ENCODE results near the gene MCM5.
"Not testable (repeated sequence)": the region's sequence is repeated elsewhere in the genome, so short reads cannot be mapped to it uniquely, and the experiment has no call there.

The MCM5 gene

GRCh38 chr22:35399678-35400500, at the start of gene MCM5:
MCM5 (plus strand) TSS chr22:35400140; CDS start chr22:35400439, 299 bp downstream.
- peak; percentile 96 for DNase-seq

GRCh38 chr22:35350539-35351503, 49.1 kb upstream of the MCM5 start:
- peak; percentile 84 for DNase-seq

GRCh38 chr22:35352214-35353111, 47.5 kb upstream of the MCM5 start:
- DNase-seq, result peak; percentile 18

- DNase-seq, result no peak
Observed at GRCh38 chr22:35353318-35353717, 46.6 kb upstream of the MCM5 start.

GRCh38 chr22:35354068-35354467, 45.9 kb upstream of the MCM5 start:
- DNase-seq, result no peak

- no peak for DNase-seq
Observed at GRCh38 chr22:35357883-35358621, 41.9 kb upstream of the MCM5 start.

GRCh38 chr22:35359380-35360065, 40.4 kb upstream of the MCM5 start:
- no peak for DNase-seq

GRCh38 chr22:35361001-35361558, 38.9 kb upstream of the MCM5 start:
- DNase-seq, result no peak

- DNase-seq, result no peak
Observed at GRCh38 chr22:35363566-35364086, 36.3 kb upstream of the MCM5 start.

GRCh38 chr22:35364230-35364629, 35.7 kb upstream of the MCM5 start:
- DNase-seq, result not testable (repeated sequence)

- no peak for DNase-seq
Observed at GRCh38 chr22:35367331-35367886, 32.5 kb upstream of the MCM5 start.

GRCh38 chr22:35368386-35368785, 31.6 kb upstream of the MCM5 start:
- no peak for DNase-seq

- no peak for DNase-seq
Observed at GRCh38 chr22:35369996-35370395, 29.9 kb upstream of the MCM5 start.

GRCh38 chr22:35373781-35374180, 26.2 kb upstream of the MCM5 start:
- no peak for DNase-seq

- no peak for DNase-seq
Observed at GRCh38 chr22:35375031-35375430, 24.9 kb upstream of the MCM5 start.

GRCh38 chr22:35375526-35375925, 24.4 kb upstream of the MCM5 start:
- no peak for DNase-seq

GRCh38 chr22:35376728-35377472, 23.0 kb upstream of the MCM5 start:
- no peak for DNase-seq

- no peak for DNase-seq
Observed at GRCh38 chr22:35377735-35378134, 22.2 kb upstream of the MCM5 start.

GRCh38 chr22:35378621-35379020, 21.3 kb upstream of the MCM5 start:
- no peak for DNase-seq
